GM19025 (cell line): ENCODE measurements around the gene PCNX3.
"Not testable (repeated sequence)": the region's sequence is repeated elsewhere in the genome, so short reads cannot be mapped to it uniquely, and the experiment has no call there.

ENCODE experiments used
- ATAC-seq: cut with Tn5 transposase; IDR thresholded peaks from one replicate; pipeline ENCODE4 v1.9.1; 2021; ENCODE audit warnings: mild to moderate bottlenecking, low read depth, moderate library complexity; ENCODE audit not compliant: unreplicated experiment

Gene PCNX3

DNA sequence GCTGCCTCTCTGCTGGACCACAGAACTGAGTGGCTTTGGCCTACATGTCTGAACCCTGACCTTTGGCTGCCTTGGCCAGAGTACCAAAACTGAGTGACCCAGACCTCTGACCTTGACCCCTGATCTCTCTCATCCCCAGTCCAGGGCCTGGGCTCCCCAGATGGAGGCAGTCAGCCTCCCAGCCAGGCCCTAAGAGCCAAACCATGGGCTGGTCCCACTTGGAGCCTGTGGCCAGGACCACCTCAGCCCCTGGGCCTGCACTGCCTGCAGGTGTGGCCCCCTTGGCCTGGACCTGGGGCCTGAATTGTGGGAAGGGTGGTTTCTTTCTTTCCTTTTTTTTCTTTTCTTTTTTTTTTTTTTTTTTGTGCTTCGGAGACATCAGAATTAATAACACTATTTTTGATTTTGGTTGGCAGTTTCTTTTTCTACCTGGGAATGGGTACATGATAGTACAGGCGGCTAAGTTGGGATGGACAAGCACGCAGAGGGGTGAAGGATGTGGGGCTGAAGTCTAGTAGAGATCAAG is 21.5 kb downstream of the PCNX3 start:
- no peak for ATAC-seq

DNA sequence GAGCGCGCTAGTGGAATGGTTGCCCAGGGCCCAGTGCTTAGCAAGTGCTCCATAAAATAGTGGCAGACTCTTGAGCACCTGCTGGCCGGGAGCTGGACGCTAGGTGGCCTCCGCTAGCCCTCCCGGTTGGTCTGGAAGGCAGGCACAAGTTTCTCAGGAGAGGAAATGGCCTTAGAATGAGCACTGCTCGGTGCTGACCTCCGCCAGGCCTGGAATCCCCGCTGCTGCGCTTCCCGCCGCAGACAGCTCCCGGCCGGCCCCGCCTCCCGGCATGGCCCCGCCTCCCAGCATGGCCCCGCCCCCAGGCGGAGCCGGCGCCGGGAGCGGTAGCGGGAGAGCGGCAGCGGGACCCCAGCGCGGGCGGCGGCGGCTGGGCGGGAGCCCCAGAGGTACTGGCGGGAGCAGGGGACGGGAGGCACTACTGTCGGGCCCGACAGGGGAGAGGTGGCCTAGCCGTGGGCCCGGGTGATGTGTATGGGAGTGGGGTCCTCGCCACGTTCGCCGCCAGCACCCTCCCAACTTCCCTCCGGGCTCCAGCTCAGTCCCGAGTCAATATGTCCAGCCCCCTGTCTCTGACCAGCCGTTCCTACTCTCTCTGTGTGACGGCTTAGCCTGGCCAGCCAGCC is 22.3 kb downstream of the PCNX3 start, which contains the start of gene SIPA1:
Gene SIPA1, plus strand, starts transcription at position 308 of the 626 bp plus-strand sequence. CDS start 2,821 bp downstream, outside the sequence.
- ATAC-seq, result peak; percentile 40

DNA sequence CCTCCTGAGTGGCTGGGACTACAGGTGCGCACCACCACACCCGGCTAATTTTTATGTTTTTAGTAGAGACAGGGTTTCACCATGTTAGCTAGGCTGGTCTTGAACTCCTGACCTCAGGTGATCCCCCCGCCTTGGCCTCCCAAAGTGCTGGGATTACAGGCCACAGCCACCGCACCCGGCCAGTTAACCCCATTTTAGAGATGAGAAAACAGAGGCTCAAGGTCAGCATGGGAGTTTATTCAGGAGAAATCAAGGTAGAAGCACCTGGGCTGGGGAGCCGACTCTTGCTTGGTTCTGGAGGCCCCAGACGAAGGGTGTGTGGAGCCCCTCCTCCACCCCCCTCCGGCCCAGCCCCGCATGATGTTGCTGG is 23.6 kb downstream of the PCNX3 start:
- ATAC-seq, result not testable (repeated sequence)

DNA sequence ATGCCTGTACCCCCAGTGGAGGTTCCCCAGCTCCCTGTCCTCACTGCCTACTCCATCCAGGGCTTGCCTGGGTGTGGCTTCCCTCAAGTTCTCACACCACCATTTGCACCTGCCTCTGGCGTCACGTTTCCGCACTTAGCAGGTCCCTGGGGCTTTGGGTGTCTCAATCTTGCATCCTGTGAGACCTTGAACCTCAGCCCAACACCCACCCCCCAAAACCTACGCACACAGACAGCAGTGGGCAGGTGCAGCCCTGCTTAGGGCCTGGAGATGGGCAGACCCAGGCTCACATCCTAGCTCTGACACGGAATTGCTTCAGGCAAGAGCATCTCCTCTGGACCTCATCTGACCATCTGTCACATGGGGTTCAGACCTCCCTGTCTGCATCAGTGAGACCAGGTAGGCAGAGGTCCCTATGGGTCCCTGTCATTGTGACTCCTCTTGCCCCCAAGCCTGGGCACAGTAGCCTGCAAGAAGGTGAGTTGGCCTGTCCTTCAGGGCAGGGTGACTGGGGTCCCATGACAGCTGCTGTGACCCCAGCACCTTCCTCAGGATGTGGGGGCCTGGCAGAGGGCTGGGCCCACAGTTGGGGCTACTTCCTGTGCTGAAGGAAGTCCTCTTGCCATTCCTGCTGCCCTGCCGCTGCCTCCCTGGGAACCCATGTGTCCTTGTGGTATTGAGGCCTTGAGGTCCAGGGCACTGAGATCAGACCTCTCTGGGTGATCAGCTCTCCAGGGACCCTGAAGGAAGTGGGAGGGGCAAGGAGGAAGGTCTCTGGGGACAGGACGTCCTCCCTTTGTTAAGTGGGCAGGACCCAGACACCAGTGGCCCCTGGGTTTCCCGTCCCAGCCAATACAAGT is 24.3 kb downstream of the PCNX3 start:
- no peak for ATAC-seq

DNA sequence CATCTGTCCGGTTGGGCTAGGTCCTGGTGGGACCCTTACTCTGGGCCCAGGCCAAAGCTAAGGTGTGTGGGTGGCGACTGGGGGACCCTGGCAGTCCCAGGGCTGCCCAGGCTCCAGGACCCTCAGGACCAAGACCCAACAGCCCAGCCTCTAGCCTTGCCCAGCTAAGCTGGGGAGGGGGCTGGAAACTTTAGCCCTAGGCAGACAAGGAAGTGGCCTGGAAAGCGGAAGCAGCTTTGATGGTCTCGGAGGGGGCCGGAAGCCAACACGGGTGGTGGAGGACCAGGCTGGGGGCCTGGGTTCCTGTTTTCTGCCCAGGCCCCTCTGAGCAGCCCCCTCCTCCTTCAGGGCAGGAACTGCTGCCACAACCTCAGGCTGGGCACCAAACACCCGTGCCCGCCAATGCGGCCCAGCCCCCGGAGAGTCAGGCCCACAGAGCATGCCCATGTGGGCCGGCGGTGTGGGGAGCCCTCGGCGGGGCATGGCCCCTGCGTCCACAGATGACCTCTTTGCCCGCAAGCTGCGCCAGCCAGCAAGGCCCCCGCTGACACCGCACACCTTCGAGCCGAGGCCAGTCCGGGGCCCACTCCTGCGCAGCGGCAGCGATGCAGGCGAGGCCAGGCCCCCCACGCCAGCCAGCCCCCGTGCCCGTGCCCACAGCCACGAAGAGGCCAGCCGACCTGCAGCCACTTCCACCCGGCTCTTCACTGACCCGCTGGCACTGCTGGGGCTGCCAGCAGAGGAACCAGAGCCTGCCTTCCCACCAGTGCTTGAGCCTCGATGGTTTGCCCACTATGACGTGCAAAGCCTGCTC is 25.1 kb downstream of the PCNX3 start:
- no peak for ATAC-seq

DNA sequence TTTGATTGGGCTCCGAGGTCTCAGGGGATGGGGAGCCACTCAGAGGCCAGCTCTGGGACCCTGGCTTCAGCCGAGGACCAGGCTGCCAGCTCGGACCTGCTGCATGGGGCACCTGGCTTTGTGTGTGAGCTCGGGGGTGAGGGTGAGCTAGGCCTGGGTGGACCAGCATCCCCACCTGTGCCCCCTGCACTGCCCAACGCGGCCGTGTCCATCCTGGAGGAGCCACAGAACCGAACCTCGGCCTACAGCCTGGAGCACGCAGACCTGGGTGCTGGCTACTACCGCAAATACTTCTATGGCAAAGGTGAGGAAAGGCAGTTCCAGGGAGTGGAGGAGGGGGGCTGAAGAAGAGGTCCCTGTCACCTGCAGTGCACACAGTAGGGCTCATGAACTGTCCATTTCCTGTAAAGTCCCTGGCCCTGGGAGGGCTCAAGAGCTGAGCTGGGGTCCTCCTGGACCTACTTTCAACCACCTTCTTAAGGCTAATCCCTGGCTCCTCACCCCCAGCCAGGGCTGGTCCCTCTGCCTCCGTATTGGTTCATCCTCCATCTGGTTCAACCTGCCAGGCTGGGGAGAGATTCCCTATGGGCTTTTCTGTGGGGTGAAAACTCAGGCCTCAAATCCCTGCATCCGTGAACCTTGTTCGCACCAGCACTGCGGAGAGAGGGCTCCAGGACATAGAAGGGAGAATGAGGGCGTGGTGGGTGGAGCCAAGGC is 25.9 kb downstream of the PCNX3 start:
- no peak for ATAC-seq

DNA sequence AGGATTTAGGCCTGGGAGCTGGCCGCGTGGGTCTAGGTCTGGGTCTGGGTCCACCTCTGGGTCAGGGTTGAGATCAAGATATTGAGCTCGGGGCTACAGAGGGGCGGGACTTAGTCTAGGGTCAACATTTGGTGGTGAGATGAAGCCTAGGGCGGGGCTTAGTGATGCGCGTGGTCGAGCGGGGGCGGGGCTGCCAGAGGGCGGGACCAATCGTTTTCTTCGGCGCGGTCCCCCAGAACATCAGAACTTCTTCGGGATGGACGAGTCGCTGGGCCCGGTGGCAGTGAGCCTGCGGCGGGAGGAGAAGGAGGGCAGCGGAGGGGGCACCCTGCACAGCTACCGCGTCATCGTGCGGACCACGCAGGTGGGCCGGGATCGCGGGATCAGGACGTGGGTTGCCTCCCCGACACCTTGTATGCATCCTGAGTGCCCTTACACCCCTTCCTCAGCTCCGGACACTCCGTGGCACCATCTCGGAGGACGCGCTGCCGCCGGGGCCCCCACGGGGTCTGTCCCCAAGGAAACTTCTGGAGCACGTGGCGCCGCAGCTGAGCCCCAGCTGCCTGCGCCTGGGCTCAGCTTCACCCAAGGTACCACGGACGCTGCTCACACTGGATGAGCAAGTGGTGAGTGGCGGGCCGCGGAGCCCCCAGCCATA is 26.6 kb downstream of the PCNX3 start:
- ATAC-seq, result no peak

DNA sequence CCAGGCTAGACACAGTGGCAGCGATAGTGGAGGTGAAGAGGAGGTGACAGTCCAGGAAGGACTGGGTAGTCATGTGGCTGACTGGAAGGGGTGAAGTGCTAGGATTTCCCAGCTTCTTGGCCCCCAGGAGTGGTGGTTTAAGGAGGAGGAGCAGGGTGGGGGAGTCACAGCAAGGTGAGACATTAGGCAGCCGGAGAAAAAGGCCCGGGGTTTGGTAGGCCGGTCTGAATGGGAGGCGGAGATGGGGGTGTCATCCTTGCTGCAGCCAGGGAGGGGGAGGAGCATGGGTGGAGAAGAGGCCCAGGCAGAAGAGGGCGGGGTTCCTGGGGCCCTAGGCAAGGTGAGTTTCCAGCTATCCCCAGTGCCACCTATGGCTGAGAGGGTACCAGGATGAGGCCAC is 28.4 kb downstream of the PCNX3 start:
- no peak for ATAC-seq

DNA sequence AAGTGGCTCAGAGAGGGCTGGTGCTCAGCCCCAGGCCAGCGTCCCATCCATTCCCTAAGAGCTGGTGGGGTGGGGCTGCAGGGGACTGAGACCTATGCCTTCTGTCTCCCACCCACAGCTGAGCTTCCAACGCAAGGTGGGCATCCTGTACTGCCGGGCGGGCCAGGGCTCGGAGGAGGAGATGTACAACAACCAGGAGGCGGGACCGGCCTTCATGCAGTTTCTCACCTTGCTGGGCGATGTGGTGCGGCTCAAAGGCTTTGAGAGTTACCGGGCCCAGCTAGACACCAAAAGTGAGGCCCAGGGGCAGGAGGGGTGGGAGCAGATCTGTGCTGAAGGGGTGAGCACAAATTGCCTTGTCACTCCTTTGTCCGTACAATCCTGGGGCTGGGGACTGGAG is 29.3 kb downstream of the PCNX3 start:
- ATAC-seq, result no peak

DNA sequence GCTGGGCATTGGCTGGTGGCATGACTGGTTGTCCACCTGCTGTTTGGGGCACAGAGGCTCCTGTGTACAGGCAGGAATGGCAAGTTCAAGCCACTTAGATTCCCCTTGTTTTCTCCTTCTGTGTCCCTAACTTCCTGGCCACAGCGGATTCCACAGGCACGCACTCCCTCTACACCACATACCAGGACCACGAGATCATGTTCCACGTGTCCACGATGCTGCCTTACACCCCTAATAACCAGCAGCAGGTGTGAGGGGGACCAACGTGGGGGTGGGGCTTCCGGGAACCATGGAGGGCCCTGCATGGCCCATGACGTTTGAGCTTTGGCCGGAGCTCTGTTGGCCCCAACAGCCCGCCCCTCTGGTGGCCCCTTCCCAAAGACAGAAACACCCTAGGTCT is 30.1 kb downstream of the PCNX3 start:
- ATAC-seq, result no peak

DNA sequence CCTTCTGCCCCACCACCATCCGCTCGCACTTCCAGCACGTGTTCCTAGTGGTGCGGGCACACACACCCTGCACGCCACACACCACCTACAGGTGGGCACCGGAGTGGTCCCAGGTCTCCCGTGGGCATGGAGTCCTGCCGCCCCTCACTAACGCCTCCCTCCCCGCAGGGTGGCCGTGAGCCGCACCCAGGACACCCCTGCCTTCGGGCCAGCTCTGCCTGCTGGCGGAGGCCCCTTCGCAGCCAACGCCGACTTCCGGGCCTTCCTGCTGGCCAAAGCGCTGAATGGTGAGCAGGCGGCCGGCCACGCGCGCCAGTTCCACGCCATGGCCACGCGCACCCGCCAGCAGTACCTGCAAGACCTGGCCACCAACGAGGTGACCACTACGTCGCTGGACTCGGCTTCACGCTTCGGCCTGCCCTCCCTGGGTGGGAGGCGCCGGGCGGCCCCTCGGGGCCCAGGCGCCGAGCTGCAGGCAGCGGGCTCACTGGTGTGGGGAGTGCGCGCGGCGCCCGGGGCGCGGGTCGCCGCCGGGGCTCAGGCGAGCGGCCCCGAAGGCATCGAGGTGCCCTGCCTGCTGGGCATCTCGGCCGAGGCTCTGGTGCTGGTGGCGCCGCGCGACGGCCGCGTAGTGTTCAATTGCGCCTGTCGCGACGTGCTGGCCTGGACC is 30.8 kb downstream of the PCNX3 start:
- ATAC-seq, result no peak

DNA sequence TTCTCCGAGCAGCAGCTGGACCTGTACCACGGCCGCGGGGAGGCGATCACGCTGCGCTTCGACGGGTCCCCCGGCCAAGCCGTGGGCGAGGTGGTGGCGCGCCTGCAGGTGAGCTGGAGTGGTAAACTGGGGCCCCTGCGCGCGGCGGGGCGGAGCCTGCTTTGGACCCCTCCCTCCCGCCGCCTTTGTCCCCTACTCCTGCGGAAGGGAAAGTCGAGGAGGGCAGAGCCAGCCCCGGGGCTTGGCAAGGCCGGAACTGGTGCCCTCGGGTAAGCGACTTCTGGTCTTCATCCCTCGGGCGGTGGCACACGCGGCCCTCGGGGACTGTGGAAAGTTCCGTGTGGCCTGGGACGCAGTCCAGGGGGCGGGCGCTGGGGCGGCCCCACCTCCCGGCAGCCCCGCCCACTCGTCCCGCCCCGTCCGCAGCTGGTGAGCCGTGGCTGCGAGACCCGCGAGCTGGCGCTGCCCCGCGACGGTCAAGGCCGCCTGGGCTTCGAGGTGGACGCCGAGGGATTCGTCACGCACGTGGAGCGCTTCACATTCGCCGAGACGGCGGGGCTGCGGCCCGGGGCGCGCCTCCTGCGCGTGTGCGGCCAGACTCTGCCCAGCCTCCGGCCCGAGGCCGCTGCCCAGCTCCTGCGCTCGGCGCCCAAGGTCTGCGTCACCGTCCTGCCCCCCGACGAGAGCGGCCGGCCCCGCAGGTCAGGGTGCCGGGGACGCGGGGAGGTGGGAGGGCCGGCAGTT is 31.6 kb downstream of the PCNX3 start:
- ATAC-seq, result no peak

DNA sequence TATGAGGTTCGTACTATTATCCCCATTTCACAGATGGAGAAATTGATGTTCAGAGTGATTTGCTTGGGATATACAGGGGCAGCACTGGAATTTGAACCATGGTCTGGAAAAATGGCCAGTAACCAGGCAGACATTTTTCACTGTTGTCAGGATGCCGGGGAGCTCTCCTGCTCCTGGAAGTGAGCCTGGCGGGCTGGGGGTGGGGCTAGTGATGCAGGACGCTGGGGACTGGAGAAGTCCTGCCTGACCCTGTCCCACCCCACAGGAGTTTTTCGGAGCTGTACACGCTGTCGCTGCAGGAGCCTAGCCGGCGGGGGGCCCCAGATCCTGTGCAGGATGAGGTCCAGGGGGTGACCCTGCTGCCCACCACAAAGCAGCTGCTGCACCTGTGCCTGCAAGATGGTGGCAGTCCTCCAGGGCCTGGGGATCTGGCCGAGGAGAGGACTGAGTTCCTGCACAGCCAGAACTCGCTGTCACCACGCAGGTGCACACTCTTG is 33.5 kb downstream of the PCNX3 start:
- no peak for ATAC-seq

DNA sequence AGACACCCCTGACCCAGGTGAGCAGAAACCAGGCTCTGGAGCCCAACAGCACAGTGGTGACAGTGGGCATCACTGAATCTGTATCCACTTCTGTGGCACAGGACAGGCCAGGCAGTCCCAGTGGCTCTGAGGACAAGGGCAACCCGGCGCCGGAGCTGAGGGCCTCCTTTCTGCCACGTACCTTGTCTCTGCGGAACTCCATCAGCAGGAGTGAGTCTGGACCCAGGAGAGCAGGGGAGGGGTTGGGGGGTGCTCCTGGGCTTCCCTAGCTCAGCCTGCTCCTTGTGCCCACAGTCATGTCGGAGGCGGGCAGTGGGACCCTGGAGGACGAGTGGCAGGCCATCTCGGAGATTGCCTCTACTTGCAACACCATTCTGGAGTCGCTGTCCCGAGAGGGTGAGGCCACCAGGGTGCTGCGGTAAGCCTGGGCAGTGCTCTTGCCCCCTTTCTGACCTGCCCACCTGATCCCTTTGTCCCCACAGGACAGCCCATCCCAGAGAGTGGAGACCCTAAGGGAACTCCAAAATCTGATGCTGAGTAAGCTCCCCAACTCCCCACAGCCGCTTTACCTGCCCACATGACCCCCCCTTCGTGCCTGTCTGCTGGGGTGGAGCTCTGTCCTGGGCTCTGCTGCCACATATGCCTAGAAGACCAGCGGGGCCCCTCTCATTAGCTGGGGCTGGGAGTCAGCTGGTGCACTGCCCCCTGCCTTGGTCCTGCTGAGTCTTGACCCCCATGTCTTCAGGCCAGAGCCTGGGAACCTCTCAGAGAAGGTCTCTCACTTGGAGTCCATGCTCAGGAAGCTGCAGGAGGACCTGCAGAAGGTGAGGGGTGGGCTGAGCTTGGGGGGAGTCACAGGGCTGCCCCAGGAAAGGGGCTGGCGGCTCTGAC is 34.3 kb downstream of the PCNX3 start:
- no peak for ATAC-seq

DNA sequence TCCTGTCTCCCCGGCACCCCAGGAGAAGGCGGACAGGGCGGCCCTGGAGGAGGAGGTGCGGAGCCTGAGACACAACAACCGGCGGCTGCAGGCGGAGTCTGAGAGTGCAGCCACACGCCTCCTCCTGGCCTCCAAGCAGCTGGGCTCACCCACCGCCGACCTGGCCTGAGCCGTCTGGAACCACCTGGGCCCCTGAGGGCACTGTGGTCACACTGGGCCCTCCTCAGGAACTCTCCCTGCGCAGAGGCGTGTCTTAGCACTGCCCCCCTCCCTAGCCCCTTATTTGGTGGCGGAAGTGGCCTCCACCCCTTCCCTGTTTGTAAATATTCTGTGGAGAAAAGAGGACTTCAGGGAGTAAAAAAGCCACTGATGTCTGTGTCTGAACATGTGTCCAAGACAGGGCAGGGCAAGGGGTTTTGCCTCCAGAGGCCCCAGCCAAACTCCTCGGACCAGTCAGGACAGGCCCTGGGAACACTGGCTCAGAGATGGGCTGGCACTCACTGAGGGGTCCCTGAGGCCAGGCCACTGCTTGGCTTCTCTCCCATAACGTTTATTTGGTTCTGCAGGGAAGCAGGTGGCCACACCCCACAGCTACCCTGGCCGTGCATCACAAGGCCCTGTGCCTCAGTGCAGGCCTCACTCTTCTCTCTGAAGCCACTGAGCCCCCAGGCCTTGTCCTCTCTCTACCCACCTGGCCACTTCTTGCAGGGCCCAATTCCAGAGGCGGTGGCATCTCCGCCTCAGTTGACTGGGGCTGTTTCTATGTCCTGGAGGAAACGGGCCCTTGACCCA is 35.2 kb downstream of the PCNX3 start:
- no peak for ATAC-seq

DNA sequence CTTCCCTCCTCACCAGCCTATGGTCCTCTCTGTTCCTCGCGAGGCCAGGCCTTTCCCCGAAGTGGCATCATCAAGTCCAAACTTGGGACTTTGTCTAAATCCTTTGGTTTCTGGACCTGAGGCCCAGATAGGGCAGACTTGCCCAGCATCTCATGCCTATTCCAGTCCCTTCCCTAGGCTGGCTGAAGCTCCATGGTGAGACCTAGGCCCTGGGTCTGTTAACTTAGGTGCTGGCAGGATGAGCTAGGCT is 35.7 kb downstream of the PCNX3 start:
- no peak for ATAC-seq
